GM06990 (cell line): ENCODE measurements around the gene LOXHD1.

Source experiments
- DNase-seq: peaks from one replicate; pipeline ENCODE4 v3.0.0-alpha.2; 2011; ENCODE audit not compliant: insufficient read length; ENCODE audit errors: extremely low read depth
- H3K27me3 ChIP-seq: replicated peaks from 2 replicates; pipeline ENCODE4 v1.6.0; 2011; ENCODE audit warnings: low read length; ENCODE audit not compliant: control insufficient read depth, insufficient read depth
- H3K36me3 ChIP-seq: 2 replicates; pipeline ENCODE4 v1.5.1; 2011; ENCODE audit warnings: low read length; ENCODE audit not compliant: control insufficient read depth, insufficient read depth
- H3K4me3 ChIP-seq: replicated peaks from 2 replicates; pipeline ENCODE4 v1.5.1; 2011; ENCODE audit warnings: low read depth, mild to moderate bottlenecking, control low read depth, low read length
- CTCF ChIP-seq: IDR thresholded peaks from 2 replicates; pipeline ENCODE4 v1.5.1; 2011; ENCODE audit warnings: low read length, control low read depth, mild to moderate bottlenecking, inconsistent platforms; ENCODE audit not compliant: insufficient read depth, poor library complexity, severe bottlenecking

Gene LOXHD1

GRCh38 chr18:46652372-46652771 lies 4.6 kb downstream of the LOXHD1 start:
- TF ChIP-seq CTCF = no peak
- Histone ChIP-seq H3K4me3 (no peak overlapping the region), H3K36me3 (no peaks in the 10 kb centered on the region), H3K27me3 (no peaks in the 10 kb centered on the region; the same call in 1 of the 2 replicates)
- no peak for DNase-seq

GRCh38 chr18:46650681-46651080 lies 6.3 kb downstream of the LOXHD1 start:
- no peak overlapping the region for H3K4me3 ChIP-seq
- peaks cover 2% of the 10 kb centered on the region for H3K27me3 ChIP-seq
- H3K36me3 ChIP-seq = no peaks in the 10 kb centered on the region
- no peak for DNase-seq
- TF ChIP-seq CTCF = no peak

- H3K36me3 ChIP-seq = no peaks in the 10 kb centered on the region
- no peak for TF ChIP-seq CTCF
- H3K27me3 ChIP-seq = peaks cover 2% of the 10 kb centered on the region
- no peak for DNase-seq
- H3K4me3 ChIP-seq = no peak overlapping the region
These were observed 7.8 kb downstream of the LOXHD1 start for GRCh38 chr18:46649071-46649862.

GRCh38 chr18:46646468-46646867 lies 10.6 kb downstream of the LOXHD1 start:
- H3K27me3 ChIP-seq = peaks cover 2% of the 10 kb centered on the region
- no peak for DNase-seq
- no peak overlapping the region for H3K4me3 ChIP-seq
- no peak for TF ChIP-seq CTCF
- H3K36me3 ChIP-seq = no peaks in the 10 kb centered on the region

- H3K36me3 ChIP-seq = no peaks in the 10 kb centered on the region
- no peak for DNase-seq
- peaks cover 2% of the 10 kb centered on the region for H3K27me3 ChIP-seq
- TF ChIP-seq CTCF = no peak
- no peak overlapping the region for H3K4me3 ChIP-seq
These were observed 14.5 kb downstream of the LOXHD1 start for GRCh38 chr18:46642561-46642960.

GRCh38 chr18:46641917-46642316 lies 15.1 kb downstream of the LOXHD1 start:
- H3K27me3 ChIP-seq = peaks cover 2% of the 10 kb centered on the region
- no peak for DNase-seq
- H3K36me3 ChIP-seq = no peaks in the 10 kb centered on the region
- no peak overlapping the region for H3K4me3 ChIP-seq
- TF ChIP-seq CTCF = no peak
